ENCODE data around the gene CDC42SE1.
"Not testable (repeated sequence)": the region's sequence is repeated elsewhere in the genome, so short reads cannot be mapped to it uniquely, and the experiment has no call there.

DNA sequence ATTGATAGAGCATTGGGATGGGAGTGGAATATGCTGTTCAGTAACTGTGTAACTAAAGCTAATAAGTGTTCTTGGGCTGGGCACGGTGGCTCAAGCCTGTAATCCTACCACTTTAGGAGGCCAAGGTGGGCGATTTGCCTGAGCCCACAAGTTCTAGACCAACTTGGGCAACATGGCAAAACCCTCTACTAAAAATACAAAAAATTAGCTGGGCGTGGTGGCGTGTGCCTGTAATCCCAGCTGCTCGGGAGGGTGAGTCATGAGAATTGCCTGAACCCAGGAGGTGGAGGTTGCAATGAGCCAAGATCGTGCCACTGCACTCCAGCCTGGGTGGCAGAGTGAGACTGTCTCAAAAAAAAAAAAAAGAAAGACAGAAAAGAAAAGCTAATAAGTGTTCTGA is 38.0 kb upstream of the CDC42SE1 start:
- not testable (repeated sequence) for TF ChIP-seq POLR2A (IDR thresholded peaks at IDR 0.05; ENCODE audit: low read depth, low read length); POLR2AphosphoS5 (IDR thresholded peaks at IDR 0.05; ENCODE audit: low read depth, low read length); TAF1 (IDR thresholded peaks at IDR 0.05; ENCODE audit: low read depth, low read length); SPI1 (IDR thresholded peaks at IDR 0.05; ENCODE audit: low read depth, low read length); POU2F2 (IDR thresholded peaks at IDR 0.05; ENCODE audit: low read depth, low read length); PAX5 (IDR thresholded peaks at IDR 0.05; ENCODE audit: insufficient read depth, low read length, severe bottlenecking)
